Right lobe of liver (tissue), 4 donors: ENCODE data around the gene TMC1.

Source experiments
- POLR2A ChIP-seq: fragments of 450-650 bp; IDR thresholded peaks from one replicate; pipeline ENCODE4 v1.6.1; 2017; ENCODE audit warnings: antibody characterized with exemption, mild to moderate bottlenecking
- TF ChIP-seq, protein P1 (sequence below), 4 donors: fragments of 200-600 bp in 3 of 4; fragments of 450-650 bp in 1 of 4; IDR thresholded peaks; one replicate each; pipeline versions ENCODE4 v1.5.1 to v1.8.0; 2016 to 2022; ENCODE audit warnings: antibody characterized with exemption in 4 of 4, mild to moderate bottlenecking in 2 of 4
- donor health status: DM: no; HTN: no; CAD: no.
- donor health status: DM: no; HTN: no; CAD: no.
- donor health status: DM: no; HTN: yes; CAD: no.

DNA sequence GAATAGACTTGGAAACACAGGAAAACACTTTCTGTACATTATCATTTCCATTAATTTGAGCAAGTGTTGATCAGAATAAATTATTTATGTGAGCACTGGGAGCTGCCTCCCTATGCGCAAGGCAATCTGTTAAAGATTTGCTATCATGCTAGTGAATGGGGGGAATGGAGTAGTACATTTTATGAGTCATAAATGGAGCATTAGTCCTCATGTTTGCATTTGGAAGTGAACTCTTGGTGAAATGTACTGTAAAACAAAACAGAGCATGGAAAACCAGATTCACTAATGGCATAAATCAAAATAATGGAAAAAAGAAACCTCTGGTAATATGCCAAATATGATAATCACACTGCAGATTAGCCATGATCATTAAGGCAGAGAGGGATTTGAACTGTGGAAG is 40.5 kb upstream of the TMC1 start:
- TF ChIP-seq, protein P1, sequence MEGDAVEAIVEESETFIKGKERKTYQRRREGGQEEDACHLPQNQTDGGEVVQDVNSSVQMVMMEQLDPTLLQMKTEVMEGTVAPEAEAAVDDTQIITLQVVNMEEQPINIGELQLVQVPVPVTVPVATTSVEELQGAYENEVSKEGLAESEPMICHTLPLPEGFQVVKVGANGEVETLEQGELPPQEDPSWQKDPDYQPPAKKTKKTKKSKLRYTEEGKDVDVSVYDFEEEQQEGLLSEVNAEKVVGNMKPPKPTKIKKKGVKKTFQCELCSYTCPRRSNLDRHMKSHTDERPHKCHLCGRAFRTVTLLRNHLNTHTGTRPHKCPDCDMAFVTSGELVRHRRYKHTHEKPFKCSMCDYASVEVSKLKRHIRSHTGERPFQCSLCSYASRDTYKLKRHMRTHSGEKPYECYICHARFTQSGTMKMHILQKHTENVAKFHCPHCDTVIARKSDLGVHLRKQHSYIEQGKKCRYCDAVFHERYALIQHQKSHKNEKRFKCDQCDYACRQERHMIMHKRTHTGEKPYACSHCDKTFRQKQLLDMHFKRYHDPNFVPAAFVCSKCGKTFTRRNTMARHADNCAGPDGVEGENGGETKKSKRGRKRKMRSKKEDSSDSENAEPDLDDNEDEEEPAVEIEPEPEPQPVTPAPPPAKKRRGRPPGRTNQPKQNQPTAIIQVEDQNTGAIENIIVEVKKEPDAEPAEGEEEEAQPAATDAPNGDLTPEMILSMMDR (IDR thresholded peaks at IDR 0.05), result no peak
- TF ChIP-seq POLR2A, result no peak
